IgD-negative memory B cell (primary cell): ENCODE results near the gene TMEM14B. TPM values are rescaled to one million over a fixed set of nuclear protein-coding genes. Genes with fewer than 3 reads are reported as not detected.
"Not testable (repeated sequence)": the region's sequence is repeated elsewhere in the genome, so short reads cannot be mapped to it uniquely, and the experiment has no call there.

Source experiments
- H3K27ac Mint-ChIP-seq, 3 donors: one replicate each; pipeline ENCODE4 v1.8.0; 2020 to 2022; ENCODE audit warnings: mild to moderate bottlenecking in 3 of 3, mixed read lengths in 3 of 3, moderate library complexity in 1 of 3
- H3K27me3 Mint-ChIP-seq: one replicate; pipeline ENCODE4 v1.8.0; 2021; ENCODE audit warnings: mixed read lengths
- H3K36me3 Mint-ChIP-seq: one replicate; pipeline ENCODE4 v1.8.0; 2020; ENCODE audit warnings: mild to moderate bottlenecking, mixed read lengths
- H3K4me1 Mint-ChIP-seq, 3 donors: one replicate each; pipeline ENCODE4 v1.8.0; 2020 to 2022; ENCODE audit warnings: mixed read lengths in 3 of 3, mild to moderate bottlenecking in 1 of 3
- H3K4me3 Mint-ChIP-seq, 4 donors: one replicate each; pipeline ENCODE4 v1.8.0; 2020 to 2022; ENCODE audit warnings: mild to moderate bottlenecking in 4 of 4, mixed read lengths in 4 of 4, moderate library complexity in 3 of 4
- H3K9me3 Mint-ChIP-seq, 3 donors: one replicate each; pipeline ENCODE4 v1.8.0; 2020 to 2021; ENCODE audit warnings: mixed read lengths in 3 of 3, mild to moderate bottlenecking in 1 of 3
- polyA plus RNA-seq: library from polyadenylated mRNA; unstranded; fragments of 300-500 nt; fragmentation: Illumina TruSeq; gene quantifications from one replicate; pipeline ENCODE4 v1.2.3, GENCODE V29; 2021

Gene TMEM14B
- polyA plus RNA-seq, 1 donor from 2014 or later: 173 TPM

GRCh38 chr6:10733151-10733715 is 14.4 kb upstream of the TMEM14B start:
- H3K4me3 Mint-ChIP-seq: no peak overlapping the region
- no peak overlapping the region for H3K27ac Mint-ChIP-seq
- peaks cover 0 to under 1% (median under 1%) of the 10 kb centered on the region in 3 donors for H3K4me1 Mint-ChIP-seq
- no peaks in the 10 kb centered on the region for H3K9me3 Mint-ChIP-seq
- H3K27me3 Mint-ChIP-seq: no peaks in the 10 kb centered on the region
- H3K36me3 Mint-ChIP-seq: peaks cover 9% of the 10 kb centered on the region

GRCh38 chr6:10733863-10734262 is 13.7 kb upstream of the TMEM14B start:
- H3K4me3 Mint-ChIP-seq: no peak overlapping the region
- no peaks in the 10 kb centered on the region for H3K4me1 Mint-ChIP-seq
- H3K9me3 Mint-ChIP-seq: no peaks in the 10 kb centered on the region
- peaks cover 9% of the 10 kb centered on the region for H3K36me3 Mint-ChIP-seq
- H3K27ac Mint-ChIP-seq: no peak overlapping the region
- no peaks in the 10 kb centered on the region for H3K27me3 Mint-ChIP-seq

GRCh38 chr6:10736731-10737130 is 10.9 kb upstream of the TMEM14B start:
- H3K36me3 Mint-ChIP-seq: peaks cover 5% of the 10 kb centered on the region
- no peaks in the 10 kb centered on the region for H3K27me3 Mint-ChIP-seq
- H3K4me3 Mint-ChIP-seq: no peak overlapping the region
- H3K9me3 Mint-ChIP-seq: no peaks in the 10 kb centered on the region
- no peaks in the 10 kb centered on the region for H3K4me1 Mint-ChIP-seq
- H3K27ac Mint-ChIP-seq: no peak overlapping the region

- H3K4me1 Mint-ChIP-seq: no peaks in the 10 kb centered on the region
- no peaks in the 10 kb centered on the region for H3K36me3 Mint-ChIP-seq
- H3K27me3 Mint-ChIP-seq: no peaks in the 10 kb centered on the region
- no peak overlapping the region for H3K27ac Mint-ChIP-seq
- H3K4me3 Mint-ChIP-seq: no peak overlapping the region
- H3K9me3 Mint-ChIP-seq: no peaks in the 10 kb centered on the region
Observed at GRCh38 chr6:10740061-10740460, 7.5 kb upstream of the TMEM14B start.

GRCh38 chr6:10741643-10742042 is 6.0 kb upstream of the TMEM14B start:
- H3K4me1 Mint-ChIP-seq, H3K27ac Mint-ChIP-seq, H3K36me3 Mint-ChIP-seq, H3K4me3 Mint-ChIP-seq, H3K9me3 Mint-ChIP-seq, H3K27me3 Mint-ChIP-seq: not testable (repeated sequence)

GRCh38 chr6:10742251-10742650 is 5.4 kb upstream of the TMEM14B start:
- no peak overlapping the region for H3K4me3 Mint-ChIP-seq
- H3K27ac Mint-ChIP-seq: no peak overlapping the region
- no peaks in the 10 kb centered on the region for H3K27me3 Mint-ChIP-seq
- no peaks in the 10 kb centered on the region for H3K9me3 Mint-ChIP-seq
- peaks cover 6 to 7% (median 7%) of the 10 kb centered on the region in 3 donors for H3K4me1 Mint-ChIP-seq
- H3K36me3 Mint-ChIP-seq: no peaks in the 10 kb centered on the region

- Mint-ChIP-seq H3K36me3 (no peaks in the 10 kb centered on the region), H3K9me3 (no peaks in the 10 kb centered on the region), H3K27me3 (no peaks in the 10 kb centered on the region), H3K27ac (no peak overlapping the region), H3K4me3 (peak overlapping the region in 1 of 4 donors; percentile 8), H3K4me1 (peaks cover 8 to 12% (median 11%) of the 10 kb centered on the region in 3 donors)
Observed at GRCh38 chr6:10743515-10743914, 4.1 kb upstream of the TMEM14B start.

GRCh38 chr6:10745116-10745515 is 2.5 kb upstream of the TMEM14B start:
- peak overlapping the region in 1 of 3 donors; percentile 54 for H3K27ac Mint-ChIP-seq
- H3K4me1 Mint-ChIP-seq: peaks cover 15 to 20% (median 18%) of the 10 kb centered on the region in 3 donors
- H3K27me3 Mint-ChIP-seq: no peaks in the 10 kb centered on the region
- H3K36me3 Mint-ChIP-seq: no peaks in the 10 kb centered on the region
- H3K9me3 Mint-ChIP-seq: no peaks in the 10 kb centered on the region
- peak overlapping the region in 2 of 4 donors; percentile 53 to 99 for H3K4me3 Mint-ChIP-seq

GRCh38 chr6:10746915-10747250 is 722 bp upstream of the TMEM14B start:
- H3K36me3 Mint-ChIP-seq: no peaks in the 10 kb centered on the region
- peaks cover 16 to 25% (median 22%) of the 10 kb centered on the region in 3 donors for H3K4me1 Mint-ChIP-seq
- peak overlapping the region; percentile 74 to 96 (median 81) for H3K27ac Mint-ChIP-seq
- peak overlapping the region; percentile 96 to 99 (median 98) for H3K4me3 Mint-ChIP-seq
- H3K9me3 Mint-ChIP-seq: no peaks in the 10 kb centered on the region
- H3K27me3 Mint-ChIP-seq: no peaks in the 10 kb centered on the region

GRCh38 chr6:10749734-10750133 is 2.1 kb downstream of the TMEM14B start:
- no peaks in the 10 kb centered on the region for H3K27me3 Mint-ChIP-seq
- peak overlapping the region in 3 of 4 donors; percentile 4 to 99 (median 73) for H3K4me3 Mint-ChIP-seq
- peaks cover 16 to 31% (median 22%) of the 10 kb centered on the region in 3 donors for H3K4me1 Mint-ChIP-seq
- H3K9me3 Mint-ChIP-seq: no peaks in the 10 kb centered on the region
- H3K36me3 Mint-ChIP-seq: no peaks in the 10 kb centered on the region
- H3K27ac Mint-ChIP-seq: peak overlapping the region in 1 of 3 donors; percentile 79

GRCh38 chr6:10750568-10750967 is 3.0 kb downstream of the TMEM14B start:
- H3K27me3 Mint-ChIP-seq, H3K9me3 Mint-ChIP-seq, H3K27ac Mint-ChIP-seq, H3K36me3 Mint-ChIP-seq: not testable (repeated sequence)
- Mint-ChIP-seq H3K4me1 (peaks cover 16 to 31% (median 22%) of the 10 kb centered on the region in 3 donors), H3K4me3 (peak overlapping the region in 1 of 4 donors; percentile 99)

- not testable (repeated sequence) for H3K9me3 Mint-ChIP-seq, H3K36me3 Mint-ChIP-seq, H3K27ac Mint-ChIP-seq, H3K27me3 Mint-ChIP-seq
- Mint-ChIP-seq H3K4me3 (peak overlapping the region in 2 of 4 donors; percentile 22 to 23), H3K4me1 (peaks cover 13 to 28% (median 21%) of the 10 kb centered on the region in 3 donors)
Observed at GRCh38 chr6:10751757-10752156, 4.2 kb downstream of the TMEM14B start.

- Mint-ChIP-seq H3K27ac (peak overlapping the region in 1 of 3 donors; percentile 53), H3K9me3 (no peaks in the 10 kb centered on the region)
Observed at GRCh38 chr6:10756085-10756484, 8.5 kb downstream of the TMEM14B start.

GRCh38 chr6:10759312-10759839 is 11.8 kb downstream of the TMEM14B start:
- Mint-ChIP-seq H3K36me3 (peaks cover 11% of the 10 kb centered on the region), H3K4me3 (no peak overlapping the region), H3K9me3 (no peaks in the 10 kb centered on the region), H3K27ac (peak overlapping the region in 1 of 3 donors; percentile 47), H3K4me1 (peaks cover 1 to 11% (median 8%) of the 10 kb centered on the region in 3 donors), H3K27me3 (no peaks in the 10 kb centered on the region)

More at GRCh38 chr6:10756085-10756484, 8.5 kb downstream of the TMEM14B start:
- Mint-ChIP-seq H3K36me3 (peaks cover 9% of the 10 kb centered on the region), H3K4me3 (no peak overlapping the region), H3K4me1 (peaks cover 4 to 16% (median 11%) of the 10 kb centered on the region in 3 donors), H3K27me3 (no peaks in the 10 kb centered on the region)

- Mint-ChIP-seq H3K27me3 (no peaks in the 10 kb centered on the region), H3K4me1 (peaks cover 1 to 11% (median 8%) of the 10 kb centered on the region in 3 donors), H3K4me3 (peak overlapping the region in 1 of 4 donors; percentile 16), H3K27ac (peak overlapping the region in 1 of 3 donors; percentile 47), H3K9me3 (no peaks in the 10 kb centered on the region), H3K36me3 (peaks cover 11% of the 10 kb centered on the region)
Observed at GRCh38 chr6:10759884-10760329, 12.3 kb downstream of the TMEM14B start.

- Mint-ChIP-seq H3K36me3 (peaks cover 9% of the 10 kb centered on the region), H3K4me1 (peaks cover 1 to 11% (median 8%) of the 10 kb centered on the region in 3 donors), H3K27me3 (no peaks in the 10 kb centered on the region), H3K4me3 (no peak overlapping the region), H3K9me3 (no peaks in the 10 kb centered on the region), H3K27ac (no peak overlapping the region)
Observed at GRCh38 chr6:10763006-10763405, 15.4 kb downstream of the TMEM14B start.
